Activated effector memory CD4-positive, alpha-beta T cell treated with anti-CD3 and anti-CD28 coated beads, Interleukin-2, amount 50 U/mL, for 16 hours (primary cell): ENCODE results near the gene CUX1.
A peak's percentile ranks its signal among the peaks of the same experiment; 100 is the strongest.

ENCODE experiments used
- DNase-seq: peaks from one replicate; pipeline ENCODE4 v3.0.0-alpha.2; 2020

Gene CUX1

DNA sequence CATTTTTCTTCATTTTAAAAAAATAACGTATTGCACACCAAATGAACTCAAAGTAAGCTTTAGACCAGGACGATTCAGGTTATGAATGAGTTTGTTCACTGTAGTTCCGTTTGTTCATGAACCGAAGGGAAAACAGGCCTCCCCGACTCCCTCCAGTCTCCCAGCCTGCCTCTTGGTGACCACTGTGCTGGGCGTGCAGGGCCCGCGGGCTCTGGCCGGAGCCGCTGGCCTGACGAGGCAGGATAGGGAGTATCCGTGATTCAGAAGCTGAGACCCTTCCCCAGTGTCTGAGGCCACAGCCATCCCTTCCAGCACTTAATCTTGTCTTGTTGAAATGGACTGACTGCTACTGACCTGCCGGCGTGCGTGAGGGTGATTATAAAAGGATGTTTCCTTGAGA lies 438.5 kb downstream of the CUX1 start:
- no peak for DNase-seq

DNA sequence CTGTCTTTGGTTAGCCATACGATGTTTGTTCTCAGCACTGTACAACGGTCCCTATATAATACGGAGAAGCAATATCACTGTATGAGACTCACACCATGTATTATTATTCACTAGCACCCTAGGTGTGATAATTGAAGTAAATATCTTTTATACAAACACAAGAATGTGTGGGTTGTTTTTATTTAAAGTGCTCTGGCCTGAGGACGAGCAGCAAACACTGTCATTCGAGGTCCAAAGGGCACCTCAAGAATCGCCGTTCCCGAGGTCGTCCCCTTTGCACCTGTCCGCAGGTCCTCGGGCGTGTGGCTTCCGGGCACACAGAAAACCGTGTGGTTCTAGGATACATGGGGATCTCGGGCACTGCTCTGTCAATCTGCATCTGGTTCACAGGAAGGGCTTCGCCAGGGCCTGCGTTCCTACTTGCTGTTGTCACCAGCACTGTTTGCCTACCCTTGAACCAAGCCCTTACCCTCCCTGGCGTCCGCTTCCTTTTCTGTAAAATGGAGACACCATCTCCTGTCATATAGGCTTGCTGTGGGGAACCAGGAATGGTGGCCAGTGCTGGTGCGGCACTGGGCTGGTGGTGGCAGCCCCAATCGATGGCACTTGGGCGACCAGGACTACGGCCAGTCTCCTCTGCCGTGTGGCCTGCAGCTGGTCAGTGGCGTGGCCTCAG lies 440.8 kb downstream of the CUX1 start:
- no peak for DNase-seq

DNA sequence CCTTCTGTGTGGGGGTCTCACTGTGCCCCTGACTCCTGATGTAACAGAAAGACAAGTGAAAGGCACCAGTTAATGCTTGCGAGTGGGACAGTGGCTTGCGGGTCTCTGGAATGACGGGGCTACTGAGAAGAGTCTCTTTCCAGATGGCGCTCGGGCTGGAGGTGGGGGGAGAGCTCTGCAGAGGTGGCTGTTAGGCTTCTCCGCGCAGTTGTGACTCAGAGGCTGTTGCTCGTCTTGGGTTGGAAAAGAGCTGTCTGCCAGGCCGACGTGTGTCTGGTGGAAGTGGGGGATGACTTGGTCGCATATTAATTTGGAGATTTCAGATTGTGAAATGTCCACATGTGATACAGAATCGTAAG lies 441.3 kb downstream of the CUX1 start:
- DNase-seq: no peak

DNA sequence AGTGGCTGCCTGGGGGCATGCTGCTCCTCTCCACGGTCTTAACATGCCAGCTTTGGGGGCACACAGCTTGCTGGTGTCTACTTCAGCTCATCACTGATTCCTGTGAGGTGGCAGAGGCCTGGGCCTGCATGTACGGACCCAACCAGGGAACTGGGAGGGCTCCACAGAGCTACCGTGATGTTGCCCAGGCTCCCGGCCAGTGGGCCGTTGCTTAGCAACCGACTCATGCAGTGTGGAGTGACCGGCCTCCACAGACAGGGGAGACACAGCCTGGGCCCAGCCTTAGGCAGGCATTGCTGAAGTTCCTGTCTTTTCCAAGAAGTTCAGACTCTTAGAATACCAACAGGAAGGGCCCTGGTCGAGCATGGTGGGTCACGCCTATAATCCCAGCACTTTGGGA lies 443.4 kb downstream of the CUX1 start:
- no peak for DNase-seq

DNA sequence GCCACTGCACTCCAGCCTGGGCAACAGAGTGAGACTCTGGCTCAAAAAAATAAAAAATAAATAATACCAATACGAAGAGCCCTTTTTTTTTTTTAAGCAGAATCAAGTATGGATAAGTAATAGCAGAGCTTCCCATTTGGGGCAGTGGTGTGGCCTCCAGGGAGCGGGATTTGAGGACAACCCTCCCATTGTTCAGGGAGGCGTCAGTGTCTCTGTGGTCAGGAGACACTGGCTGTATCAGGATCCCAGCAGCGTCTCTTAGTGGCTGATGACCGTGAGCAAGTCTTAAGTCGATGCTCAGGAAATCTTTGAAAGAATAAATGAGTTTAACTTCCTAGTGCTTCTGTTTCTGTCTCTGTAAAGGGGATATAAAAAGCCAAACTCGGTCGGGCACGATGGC lies 444.0 kb downstream of the CUX1 start:
- no peak for DNase-seq

DNA sequence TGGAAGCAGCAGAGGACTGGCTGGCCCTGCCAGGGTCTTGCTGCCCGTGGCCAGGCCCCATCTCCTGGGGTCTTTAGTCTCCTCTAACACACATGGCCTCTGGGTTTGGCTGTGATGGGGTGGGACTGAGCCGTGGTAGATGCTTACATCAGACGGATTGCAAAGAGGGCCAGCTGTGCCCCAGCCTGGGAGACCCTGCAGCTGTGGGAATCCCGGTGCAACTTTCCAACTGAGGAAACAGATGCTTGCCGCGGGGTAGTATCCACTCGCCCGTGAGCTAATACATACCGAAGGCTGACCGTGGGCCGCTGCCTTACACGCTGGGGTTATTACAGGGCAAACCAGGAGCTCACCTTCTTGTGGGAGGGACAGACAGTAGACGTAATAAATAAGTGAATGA lies 445.1 kb downstream of the CUX1 start:
- DNase-seq: no peak

DNA sequence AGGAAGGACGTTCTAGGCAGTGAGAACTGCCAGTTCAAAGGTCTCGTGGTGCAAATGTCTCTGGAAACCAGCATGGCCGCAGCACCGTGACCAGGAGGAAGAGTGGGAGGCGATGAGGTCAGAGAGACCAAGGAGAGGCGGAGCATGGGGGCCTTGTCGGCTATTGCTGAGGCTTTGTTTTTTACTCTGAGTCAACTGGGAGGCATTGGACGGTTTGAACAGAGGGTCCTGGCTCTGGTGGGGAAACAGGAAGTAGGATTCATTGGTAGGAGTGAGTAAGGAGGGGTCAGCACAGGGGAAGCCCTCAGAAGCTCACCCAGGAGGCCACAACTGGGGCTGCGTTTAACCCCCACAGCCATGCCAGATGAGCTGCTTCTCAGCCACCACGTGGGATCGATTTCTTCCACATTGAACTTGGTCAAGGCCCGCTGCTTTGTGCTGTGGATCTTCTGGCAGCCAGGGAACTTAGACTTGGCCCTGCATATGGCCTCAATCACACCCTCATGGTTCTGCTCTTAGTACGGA lies 447.0 kb downstream of the CUX1 start:
- no peak for DNase-seq

DNA sequence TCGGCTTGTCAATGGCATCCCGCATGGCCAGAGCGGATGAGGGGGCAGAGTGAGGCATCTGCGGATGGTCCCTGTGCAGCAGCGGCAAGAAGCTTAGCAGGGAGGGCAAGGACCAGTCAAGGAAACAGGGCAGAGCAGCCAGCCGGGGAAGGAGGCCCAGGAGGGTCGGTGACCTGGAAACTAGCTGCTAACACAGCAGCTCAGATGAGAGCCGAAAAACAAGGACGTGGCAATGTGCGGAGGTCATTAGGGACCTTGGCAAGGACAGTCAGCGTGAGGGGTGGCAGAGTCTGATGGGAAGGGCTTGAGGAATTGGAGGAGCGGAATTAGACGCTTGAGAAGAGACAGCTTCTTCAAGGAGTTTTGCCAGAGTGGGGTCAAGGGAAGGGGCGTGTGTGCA lies 449.1 kb downstream of the CUX1 start:
- DNase-seq: no peak

DNA sequence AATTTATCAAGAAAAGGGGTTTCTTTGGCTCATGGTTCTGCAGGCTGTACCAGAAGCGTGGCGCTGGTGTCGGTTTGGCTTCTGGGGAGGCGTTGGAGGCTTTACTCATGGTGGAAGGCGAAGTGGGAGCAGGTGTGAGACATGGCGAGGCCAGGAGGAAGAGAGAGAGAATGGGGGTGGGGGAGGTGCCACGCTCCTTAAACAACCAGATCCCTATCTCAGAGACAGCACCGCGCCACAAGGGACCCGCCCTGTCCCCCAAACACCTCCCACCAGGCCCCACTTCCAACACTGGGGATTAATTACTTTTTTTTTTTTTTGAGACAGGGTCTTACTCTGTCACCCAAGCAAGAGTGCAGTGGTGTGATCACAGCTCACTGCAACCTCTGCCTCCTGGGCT lies 451.2 kb downstream of the CUX1 start:
- DNase-seq: no peak

DNA sequence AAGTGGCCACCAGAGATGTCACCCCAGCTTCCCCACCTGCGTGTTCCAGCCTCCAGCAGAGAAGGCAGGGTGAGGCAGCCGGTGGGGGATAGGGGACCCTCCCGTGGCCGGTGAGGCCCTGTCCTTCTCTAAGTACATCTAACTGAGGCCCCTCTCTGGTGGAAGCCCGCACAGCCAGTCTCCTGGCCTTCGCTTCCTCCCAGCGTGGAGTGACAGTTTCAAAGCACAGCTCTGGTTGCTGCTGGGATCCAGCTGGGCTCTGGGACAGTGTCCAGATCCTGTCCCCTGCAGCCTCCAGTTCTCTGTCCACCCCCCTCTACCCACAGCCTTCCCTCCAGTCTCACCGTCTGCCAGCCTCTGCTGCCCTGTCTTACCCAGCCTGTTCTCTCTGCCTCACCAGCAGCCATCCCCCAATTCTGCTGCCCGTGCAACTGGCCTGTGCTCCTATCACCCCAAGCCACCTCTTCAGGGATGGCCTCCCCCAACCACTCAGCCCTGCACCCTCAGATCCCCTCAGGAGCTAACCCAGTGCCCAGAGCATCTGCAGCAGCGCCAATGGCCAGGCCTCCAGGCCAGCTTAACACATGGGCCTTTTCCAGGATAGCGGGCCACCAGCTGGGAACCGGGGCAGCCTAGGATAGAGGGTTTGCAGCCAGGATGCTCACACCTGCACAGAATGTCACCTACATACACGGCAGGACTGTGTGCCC lies 452.9 kb downstream of the CUX1 start:
- no peak for DNase-seq

DNA sequence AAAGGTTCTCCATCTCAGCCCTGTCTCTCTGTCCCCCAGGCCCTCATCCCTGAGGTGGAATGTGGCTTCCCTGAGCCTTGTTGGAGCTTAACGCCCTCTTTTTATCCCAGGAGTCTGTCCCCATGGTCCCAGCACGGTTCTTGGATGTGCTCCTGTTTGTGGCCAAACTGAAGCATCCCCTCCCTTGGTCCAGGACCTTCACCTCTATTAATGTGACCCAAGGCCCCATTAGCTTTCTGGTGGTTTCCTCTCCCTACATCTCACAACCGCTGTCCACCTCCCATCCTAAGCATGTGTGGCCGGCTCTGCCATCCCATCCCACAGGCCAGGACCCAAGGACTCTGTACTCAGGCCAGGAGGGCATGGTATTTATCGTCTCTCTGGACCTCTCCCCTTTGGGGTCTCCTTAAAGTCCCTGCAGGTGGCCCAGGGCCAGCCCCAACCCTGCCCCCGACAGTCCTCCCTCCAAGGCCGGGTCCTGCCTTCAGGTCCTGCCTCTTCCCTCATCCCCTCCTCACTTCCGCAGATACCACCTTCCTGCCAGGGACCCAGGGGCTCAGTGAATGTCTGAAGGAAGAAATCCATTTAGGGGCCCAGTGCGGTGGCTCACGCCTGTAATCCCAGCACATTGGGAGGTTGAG lies 453.9 kb downstream of the CUX1 start:
- DNase-seq: no peak

DNA sequence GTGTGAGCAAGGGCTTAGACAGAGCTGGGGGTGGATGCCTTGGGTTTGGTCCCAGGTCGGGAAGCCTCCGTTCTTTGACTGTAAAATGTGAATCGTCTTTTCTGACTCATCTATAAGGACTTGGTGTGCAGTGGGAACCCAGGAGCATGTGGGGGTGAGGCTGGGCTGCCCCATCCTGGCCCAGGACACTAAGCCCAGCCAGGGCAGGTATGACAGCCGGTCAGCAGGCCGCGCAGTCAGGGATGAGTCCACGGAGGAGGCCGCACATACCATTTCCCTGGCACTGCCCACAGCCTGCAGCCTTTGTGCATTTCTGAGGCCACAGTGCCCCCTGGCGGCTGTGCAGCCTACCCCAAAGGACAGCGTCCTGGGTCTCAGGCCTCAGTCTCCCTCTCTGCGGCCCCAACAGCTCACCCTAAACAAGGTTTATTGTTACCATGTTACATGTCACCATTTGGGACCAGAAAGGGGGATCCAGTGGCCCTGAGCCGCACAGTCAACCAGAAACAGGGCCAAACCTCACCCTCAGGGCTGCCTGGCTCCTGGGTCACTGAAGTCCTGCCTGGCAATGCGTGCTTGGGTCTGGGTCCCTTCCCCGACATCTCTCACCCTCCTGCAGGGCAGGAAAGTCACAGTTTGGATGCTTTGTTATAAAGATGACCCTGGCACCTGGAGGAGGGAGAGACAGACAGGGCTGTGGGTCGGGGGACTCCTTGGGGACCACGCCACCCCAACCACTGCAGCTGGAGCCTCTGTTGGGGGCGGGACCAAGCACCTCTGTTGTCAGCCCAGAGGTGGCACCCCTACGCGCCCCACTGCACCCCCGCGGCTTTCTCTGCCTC lies 454.9 kb downstream of the CUX1 start:
- peak; percentile 92 for DNase-seq

DNA sequence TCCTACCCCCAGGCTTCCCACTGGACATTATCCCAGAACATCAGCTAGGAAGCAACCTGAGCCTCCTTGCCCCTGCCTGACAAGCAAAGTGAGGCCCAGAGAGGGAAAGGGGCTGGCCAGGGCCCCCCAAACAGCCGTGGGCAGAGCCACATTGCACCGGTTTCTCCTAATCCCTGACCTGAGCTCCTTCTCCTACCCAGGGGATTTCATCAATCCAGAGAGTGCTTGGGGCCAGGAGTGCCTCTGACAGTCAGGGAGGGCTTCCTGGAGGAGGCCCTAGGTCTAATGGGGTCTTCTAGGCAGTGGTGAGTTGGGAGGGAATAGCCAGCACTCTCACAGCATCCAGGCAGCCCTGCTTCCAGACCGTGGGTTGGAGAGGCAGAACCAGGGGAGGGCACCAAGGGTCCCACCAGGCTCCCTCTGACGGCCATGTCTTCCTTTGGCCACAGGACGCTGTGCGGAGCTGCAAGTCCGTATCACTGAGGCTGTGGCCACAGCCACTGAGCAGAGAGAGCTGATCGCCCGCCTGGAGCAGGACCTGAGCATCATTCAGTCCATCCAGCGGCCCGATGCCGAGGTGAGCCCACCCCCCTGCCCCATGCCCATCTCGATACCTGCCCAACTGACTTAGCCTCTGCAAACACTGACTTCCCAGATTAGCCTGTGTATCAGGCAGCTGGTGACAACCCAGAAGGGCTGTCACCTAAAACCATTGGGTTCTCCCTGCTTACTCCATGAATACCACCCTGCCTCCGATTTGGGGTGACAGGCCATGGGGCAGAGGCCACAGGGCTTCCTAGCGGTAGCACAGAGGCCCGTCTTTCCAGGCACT lies 455.7 kb downstream of the CUX1 start:
- no peak for DNase-seq

DNA sequence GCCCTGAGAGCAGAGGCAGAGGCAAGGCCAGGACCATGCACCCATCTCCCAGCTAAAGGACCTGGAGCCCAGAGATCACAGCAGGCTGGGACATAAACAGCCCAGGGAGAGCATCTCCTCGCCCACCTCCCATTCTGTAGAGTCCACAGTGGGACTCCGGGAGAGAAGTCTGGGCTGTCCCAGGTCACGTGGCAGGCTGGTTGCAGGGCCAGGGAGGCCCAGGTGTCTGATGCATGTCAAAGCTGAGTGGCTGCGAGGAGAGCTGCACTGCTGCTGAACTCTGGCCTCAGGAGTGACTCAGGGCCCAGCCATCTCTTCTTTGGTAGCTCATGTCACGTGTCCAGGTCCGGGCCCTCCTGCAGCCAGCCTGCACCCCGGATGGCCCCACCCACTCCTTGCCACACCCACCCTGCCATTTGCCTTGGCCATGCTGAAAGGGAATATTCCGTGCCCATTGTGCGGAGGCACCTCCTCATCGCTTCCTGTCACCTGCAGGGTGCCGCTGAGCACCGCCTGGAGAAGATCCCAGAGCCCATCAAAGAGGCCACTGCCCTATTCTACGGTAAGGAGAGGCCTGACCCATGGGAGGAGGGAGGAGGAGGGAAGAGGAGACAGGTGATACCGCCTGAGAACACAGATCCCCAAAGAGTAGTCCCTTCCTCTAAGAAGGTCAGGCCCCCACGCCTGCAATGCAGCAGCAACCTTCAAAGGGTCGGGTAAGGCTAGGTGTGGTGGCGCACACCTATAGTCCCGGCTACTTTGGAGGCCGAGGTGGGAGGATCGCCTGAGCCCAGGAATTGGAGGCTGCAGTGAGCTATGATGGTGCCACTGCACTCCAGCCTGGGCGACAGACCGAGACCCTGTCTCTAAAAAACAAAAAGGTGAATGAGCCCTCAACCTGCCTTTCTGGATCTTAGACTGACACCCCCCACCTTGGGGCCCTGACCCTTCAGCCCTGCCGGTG lies 456.6 kb downstream of the CUX1 start:
- no peak for DNase-seq

DNA sequence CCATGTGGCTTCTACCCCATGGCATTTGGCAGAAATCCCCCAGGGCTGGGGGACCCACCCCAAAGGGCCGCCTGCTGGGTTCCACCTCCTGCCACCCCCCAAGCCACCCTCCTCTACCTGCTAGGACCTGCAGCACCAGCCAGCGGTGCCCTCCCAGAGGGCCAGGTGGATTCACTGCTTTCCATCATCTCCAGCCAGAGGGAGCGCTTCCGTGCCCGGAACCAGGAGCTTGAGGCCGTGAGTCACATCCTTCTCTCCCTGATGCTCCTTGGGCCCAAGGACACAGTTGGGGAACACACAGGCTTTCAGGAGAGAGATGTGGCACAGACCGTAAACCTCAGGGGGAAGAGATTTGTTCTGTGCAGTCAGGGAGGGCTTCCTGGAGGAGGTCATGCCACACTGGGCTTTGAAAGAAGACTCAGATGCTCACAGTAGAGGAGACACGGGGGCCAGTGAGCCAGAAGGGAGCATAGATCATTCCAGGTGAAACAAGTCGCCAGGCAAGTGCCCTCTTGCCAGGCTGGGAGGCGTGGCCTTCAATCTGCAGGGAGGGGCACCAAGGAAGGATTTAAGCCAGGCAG lies 457.8 kb downstream of the CUX1 start:
- DNase-seq: no peak

DNA sequence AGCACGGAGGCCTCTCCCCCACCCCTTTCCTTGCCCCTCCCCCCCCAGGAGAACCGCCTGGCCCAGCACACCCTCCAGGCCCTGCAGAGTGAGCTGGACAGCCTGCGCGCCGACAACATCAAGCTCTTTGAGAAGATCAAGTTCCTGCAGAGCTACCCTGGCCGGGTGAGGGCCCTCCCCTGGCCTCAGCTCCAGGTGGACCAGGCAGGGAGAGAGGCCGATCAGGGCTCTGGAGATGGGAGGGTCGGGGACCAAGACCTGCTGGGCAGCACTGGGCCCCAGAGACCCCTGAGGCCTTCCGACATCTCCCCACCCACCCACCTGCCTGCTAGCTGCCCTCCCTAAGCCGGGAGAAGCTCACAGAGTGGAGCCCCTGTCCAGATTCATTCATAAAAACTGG lies 460.5 kb downstream of the CUX1 start:
- no peak for DNase-seq

DNA sequence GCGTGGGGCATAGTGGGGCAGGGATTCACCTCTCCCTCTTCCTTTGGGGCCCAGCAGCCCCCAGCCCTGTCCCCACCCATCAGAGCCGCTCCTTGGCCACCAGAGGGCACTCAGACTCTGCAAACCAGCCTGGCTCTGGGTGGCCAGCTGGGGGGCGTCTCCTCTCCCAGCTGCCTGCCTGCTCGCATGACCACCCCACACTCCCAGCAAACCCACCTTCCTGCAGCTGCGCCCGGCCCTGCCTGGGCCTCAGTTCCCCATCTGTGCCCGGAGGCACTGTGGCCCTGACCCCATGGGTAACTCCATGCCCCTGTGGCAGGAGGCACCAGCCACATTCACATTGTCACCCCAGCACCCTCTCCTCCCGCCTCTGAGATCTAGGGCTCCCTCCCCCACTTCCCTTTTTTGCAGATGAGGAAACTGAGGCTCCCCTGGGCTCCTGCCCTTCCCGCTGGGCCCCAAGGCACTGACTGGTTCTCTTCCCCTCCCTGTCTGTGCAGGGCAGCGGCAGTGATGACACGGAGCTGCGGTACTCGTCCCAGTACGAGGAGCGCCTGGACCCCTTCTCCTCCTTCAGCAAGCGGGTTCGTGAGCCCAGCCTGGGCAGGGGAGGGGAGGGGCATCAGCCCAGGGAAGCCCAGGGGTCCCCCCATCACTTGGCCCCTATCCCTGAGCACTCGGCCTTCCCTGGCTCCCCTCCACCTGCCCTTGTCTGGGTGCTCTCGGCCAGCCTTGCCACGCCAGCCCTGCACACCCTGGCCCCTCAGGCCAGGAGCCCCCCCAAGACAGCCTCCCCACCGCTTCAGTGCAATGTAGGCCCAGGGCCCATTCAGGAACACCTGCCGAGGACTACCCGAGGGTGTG lies 462.3 kb downstream of the CUX1 start:
- DNase-seq: peak; percentile 83

DNA sequence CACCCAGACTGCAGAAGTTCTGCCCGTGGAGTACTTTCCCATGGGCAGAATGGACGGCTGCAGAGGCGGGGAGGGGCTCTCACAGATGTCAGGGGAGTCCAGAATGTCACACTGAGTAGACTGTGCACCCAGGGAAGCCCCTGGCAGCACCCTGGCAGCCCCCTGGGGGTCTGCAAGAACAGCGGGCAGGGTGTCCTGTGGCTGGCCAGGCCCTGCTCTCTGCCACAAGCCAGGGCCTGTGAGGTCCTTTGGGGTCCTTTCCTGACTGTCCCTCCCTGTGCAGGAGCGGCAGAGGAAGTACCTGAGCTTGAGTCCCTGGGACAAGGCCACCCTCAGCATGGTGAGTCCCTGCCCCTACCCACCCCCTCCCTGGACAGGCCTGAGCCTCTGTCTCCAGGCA lies 463.1 kb downstream of the CUX1 start:
- no peak for DNase-seq

DNA sequence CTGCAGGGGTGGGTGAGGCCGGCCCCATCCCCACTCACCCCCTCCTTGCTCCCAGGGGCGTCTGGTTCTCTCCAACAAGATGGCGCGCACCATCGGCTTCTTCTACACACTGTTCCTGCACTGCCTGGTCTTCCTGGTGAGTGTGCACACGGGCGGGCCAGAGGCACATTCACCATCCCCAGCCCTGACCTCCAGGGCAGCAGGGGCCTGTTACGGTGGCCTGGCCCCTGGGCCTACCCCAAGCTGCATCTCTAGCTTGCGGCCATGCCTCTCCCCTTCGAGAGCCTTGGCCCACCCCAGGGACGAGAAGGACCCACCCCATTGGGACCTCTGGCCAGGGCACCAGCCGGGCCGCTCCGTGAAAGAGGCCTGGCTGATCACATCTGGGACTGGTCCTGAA lies 464.4 kb downstream of the CUX1 start:
- DNase-seq: no peak
